Esophagus squamous epithelium (tissue), 4 donors: Measurements from ENCODE around the gene DNAJC4.

Source experiments
- CTCF ChIP-seq, 6 experiments: fragments of 450-650 bp in 4 of 6; fragments of 200-600 bp in 2 of 6; sonication (generic) in 2 of 6; IDR thresholded peaks; one replicate each; pipeline ENCODE4 v1.5.1; 2016 to 2019; ENCODE audit warnings: antibody characterized with exemption in 6 of 6, mild to moderate bottlenecking in 4 of 6, moderate library complexity in 4 of 6
- POLR2A ChIP-seq, 4 donors: fragments of 450-650 bp; IDR thresholded peaks; one replicate each; pipeline ENCODE4 v1.6.1; 2017; ENCODE audit warnings: antibody characterized with exemption in 4 of 4, mild to moderate bottlenecking in 4 of 4, moderate library complexity in 3 of 4

GRCh38 chr11:64226507-64227051 lies 3.8 kb upstream of the DNAJC4 start:
- TF ChIP-seq CTCF (IDR thresholded peaks at IDR 0.05) (no peak), POLR2A (IDR thresholded peaks at IDR 0.05) (peak in 2 of 4 donors; percentile 9 to 17)
